Smooth muscle cell (in vitro differentiated cells): ENCODE data around the gene ITPKA. TPM values are rescaled to one million over a fixed set of nuclear protein-coding genes. Genes with fewer than 3 reads are reported as not detected.

Experiments
- DNase-seq: peaks from one replicate; lab custom pipeline; 2025; ENCODE audit not compliant: unreplicated experiment; lab: John Stamatoyannopoulos, UW
- H2AFZ ChIP-seq: fragments of 200-600 bp; sonication (generic); 2 replicates; pipeline ENCODE4 v1.6.0; 2016; ENCODE audit warnings: antibody characterized with exemption, low read depth, mild to moderate bottlenecking
- H3F3A ChIP-seq: fragments of 200-600 bp; sonication (generic); 2 replicates; pipeline ENCODE4 v1.6.0; 2017; ENCODE audit warnings: antibody characterized with exemption, low read depth
- H3K27ac ChIP-seq: fragments of 200-600 bp; sonication (generic); 2 replicates; pipeline ENCODE4 v1.5.1; 2016; ENCODE audit warnings: low read depth, mild to moderate bottlenecking
- H3K27me3 ChIP-seq: fragments of 200-600 bp; sonication (generic); 2 replicates; pipeline ENCODE4 v1.6.1; 2016; ENCODE audit warnings: low read depth, mild to moderate bottlenecking
- H3K36me3 ChIP-seq: fragments of 200-600 bp; sonication (generic); 2 replicates; pipeline ENCODE4 v1.5.1; 2016; ENCODE audit warnings: low read depth
- H3K4me1 ChIP-seq: fragments of 200-600 bp; sonication (generic); 2 replicates; pipeline ENCODE4 v1.5.1; 2016; ENCODE audit warnings: low read depth
- H3K4me2 ChIP-seq: fragments of 200-600 bp; sonication (generic); 2 replicates; pipeline ENCODE4 v1.6.0; 2016; ENCODE audit warnings: mild to moderate bottlenecking
- H3K4me3 ChIP-seq: fragments of 200-600 bp; sonication (generic); 2 replicates; pipeline ENCODE4 v1.5.1; 2016; ENCODE audit warnings: mild to moderate bottlenecking
- H3K79me2 ChIP-seq: fragments of 200-600 bp; sonication (generic); 2 replicates; pipeline ENCODE4 v1.6.0; 2016; ENCODE audit warnings: low read depth, mild to moderate bottlenecking
- H3K9ac ChIP-seq: fragments of 200-600 bp; sonication (generic); 2 replicates; pipeline ENCODE4 v1.6.0; 2016; ENCODE audit warnings: low read depth
- H3K9me3 ChIP-seq: fragments of 200-600 bp; sonication (generic); replicated peaks from 2 replicates; pipeline ENCODE4 v1.5.1; 2016; ENCODE audit warnings: low read depth
- H4K20me1 ChIP-seq: fragments of 200-600 bp; sonication (generic); 2 replicates; pipeline ENCODE4 v1.6.0; 2016; ENCODE audit warnings: low read depth
- CTCF ChIP-seq: fragments of 200-600 bp; sonication (generic); IDR thresholded peaks from 2 replicates; pipeline ENCODE4 v1.5.1; 2017; ENCODE audit warnings: borderline replicate concordance, mild to moderate bottlenecking, antibody characterized with exemption; ENCODE audit not compliant: insufficient read depth, poor library complexity, severe bottlenecking
- WGBS: methylation state at CpG from one replicate; pipeline ENCODE4 v1.1.7; 2016; ENCODE audit warnings: low lambda C conversion rate; 5-methylcytosine and 5-hydroxymethylcytosine counted together
- polyA plus RNA-seq: library from polyadenylated mRNA; unstranded; fragments of >200 nt; fragmentation: Nextera tagmentation; extraction: Ambion mirVana; gene quantifications from 2 replicates; pipeline ENCODE4 v1.2.1, GENCODE V29; 2016
- small RNA-seq: library from RNA; depleted of rRNA; stranded (forward); fragments of <200 nt; gene quantifications from one replicate; pipeline ENCODE3, GENCODE V24; 2014
- total RNA-seq: library from RNA; depleted of rRNA; stranded (reverse); fragments of >200 nt; gene quantifications from 2 replicates; pipeline ENCODE4 v1.2.3, GENCODE V29; 2014

The ITPKA gene
- total and polyA plus RNA-seq, 2 experiments from 2014 or later: 2.1 to 2.8 TPM

- no peak overlapping the region for H3K4me2 ChIP-seq
- H3K9ac ChIP-seq: no peak overlapping the region
- H3K4me3 ChIP-seq: no peak overlapping the region
- no peak overlapping the region for H3K27ac ChIP-seq
- no peaks in the 10 kb centered on the region for H4K20me1 ChIP-seq
- H3K27me3 ChIP-seq: no peaks in the 10 kb centered on the region
- no peak overlapping the region for H2AFZ ChIP-seq
- no peaks in the 10 kb centered on the region for H3F3A ChIP-seq
- peaks cover 3% of the 10 kb centered on the region for H3K4me1 ChIP-seq
- 95% methylated on average over 3 of the region's 3 CpGs for WGBS
- H3K9me3 ChIP-seq: no peaks in the 10 kb centered on the region
- H3K79me2 ChIP-seq: peaks cover 17% of the 10 kb centered on the region
- no peak for TF ChIP-seq CTCF
- no peak for DNase-seq
- no peaks in the 10 kb centered on the region for H3K36me3 ChIP-seq
These were observed 51.5 kb downstream of the ITPKA start for GRCh38 chr15:41545218-41545617.

- no peak for DNase-seq
- no peaks in the 10 kb centered on the region for H4K20me1 ChIP-seq
- no peaks in the 10 kb centered on the region for H3K9me3 ChIP-seq
- no peak overlapping the region for H2AFZ ChIP-seq
- peak overlapping the region; percentile 67 for H3K27ac ChIP-seq
- peaks cover 13% of the 10 kb centered on the region for H3K79me2 ChIP-seq
- no peak overlapping the region for H3K4me2 ChIP-seq
- WGBS: 70% methylated on average over 13 of the region's 13 CpGs
- H3K4me3 ChIP-seq: no peak overlapping the region
- H3F3A ChIP-seq: no peaks in the 10 kb centered on the region
- H3K27me3 ChIP-seq: no peaks in the 10 kb centered on the region
- H3K4me1 ChIP-seq: peaks cover 3% of the 10 kb centered on the region
- no peak overlapping the region for H3K9ac ChIP-seq
- no peaks in the 10 kb centered on the region for H3K36me3 ChIP-seq
- no peak for TF ChIP-seq CTCF
These were observed 53.4 kb downstream of the ITPKA start for GRCh38 chr15:41546851-41547786.

- Histone ChIP-seq H3K27ac (no peak overlapping the region), H3F3A (no peaks in the 10 kb centered on the region), H2AFZ (no peak overlapping the region), H3K36me3 (no peaks in the 10 kb centered on the region), H4K20me1 (no peaks in the 10 kb centered on the region), H3K4me1 (no peaks in the 10 kb centered on the region), H3K4me3 (no peak overlapping the region), H3K9me3 (no peaks in the 10 kb centered on the region), H3K4me2 (no peak overlapping the region), H3K79me2 (no peaks in the 10 kb centered on the region), H3K27me3 (no peaks in the 10 kb centered on the region), H3K9ac (no peak overlapping the region)
- no peak for TF ChIP-seq CTCF
- DNase-seq: no peak
- whole genome bisulfite sequencing: 87% methylated on average over 9 of the region's 9 CpGs
These were observed 56.5 kb downstream of the ITPKA start for GRCh38 chr15:41550066-41550775.

Small RNAs within 50 kb of the gene (small RNA-seq; reads per million reads assigned to genes)
- not detected for gene RNU6-1169P

Other genes starting within 250 kb of the ITPKA start
- gene OIP5, start 161.3 kb upstream of the ITPKA start, total RNA-seq: 4.2 and 4.9 TPM in 2 replicates
- gene OIP5, start 161.3 kb upstream of the ITPKA start, polyA plus RNA-seq: 4.3 and 5.6 TPM in 2 replicates
- 20.7 and 39.1 TPM in 2 replicates for gene NUSAP1, start 161.0 kb upstream of the ITPKA start, total RNA-seq
- gene NUSAP1, start 161.0 kb upstream of the ITPKA start, polyA plus RNA-seq: 19.2 and 26.6 TPM in 2 replicates
- 17.8 and 31.2 TPM in 2 replicates for gene NDUFAF1, start 91.4 kb upstream of the ITPKA start, total RNA-seq
- 20.1 and 28.2 TPM in 2 replicates for gene NDUFAF1, start 91.4 kb upstream of the ITPKA start, polyA plus RNA-seq
- gene RTF1, start 76.8 kb upstream of the ITPKA start, total RNA-seq: 25.7 and 38.4 TPM in 2 replicates
- 68.1 and 92.8 TPM in 2 replicates for gene RTF1, start 76.8 kb upstream of the ITPKA start, polyA plus RNA-seq
- gene LTK, start 20.0 kb downstream of the ITPKA start, total RNA-seq: 0.18 and 1.2 TPM in 2 replicates
- 1.6 and 2.3 TPM in 2 replicates for gene LTK, start 20.0 kb downstream of the ITPKA start, polyA plus RNA-seq
- gene RPAP1, start 50.4 kb downstream of the ITPKA start, total RNA-seq: 15.5 and 15.8 TPM in 2 replicates
- gene RPAP1, start 50.4 kb downstream of the ITPKA start, polyA plus RNA-seq: 37.1 and 37.5 TPM in 2 replicates
- 11.5 and 12.9 TPM in 2 replicates for gene TYRO3, start 65.3 kb downstream of the ITPKA start, total RNA-seq
- 20.5 and 23.5 TPM in 2 replicates for gene TYRO3, start 65.3 kb downstream of the ITPKA start, polyA plus RNA-seq
- 52.9 and 56.3 TPM in 2 replicates for gene MGA, start 166.5 kb downstream of the ITPKA start, total RNA-seq
- gene MGA, start 166.5 kb downstream of the ITPKA start, polyA plus RNA-seq: 5.5 and 10.3 TPM in 2 replicates